BJ (cell line): Measurements from ENCODE around the gene PRRX1. TPM values are rescaled to one million over a fixed set of nuclear protein-coding genes. Genes with fewer than 3 reads are reported as not detected.
A peak's percentile ranks its signal among the peaks of the same experiment; 100 is the strongest.

Experiments used
- CTCF ChIA-PET: fragments of 350-600 bp; formaldehyde crosslinking; extraction: SDS; loops from one replicate; lab custom pipeline; 2021; ENCODE audit warnings: antibody characterized with exemption, inconsistent platforms; lab: Yijun Ruan, JAX
- POLR2A ChIA-PET: fragments of 300-600 bp; sonication (Branson Sonifier 250); formaldehyde crosslinking; extraction: SDS; loops from one replicate; lab custom pipeline; 2021; ENCODE audit warnings: antibody characterized with exemption; lab: Charles Lee
- DNase-seq: peaks from one replicate; pipeline ENCODE4 v3.0.0-alpha.2; 2011; ENCODE audit warnings: low read depth
- H3K27me3 ChIP-seq: 2 replicates; pipeline ENCODE4 v1.6.0; 2011; ENCODE audit warnings: low read length; ENCODE audit not compliant: control insufficient read depth, insufficient read depth
- H3K36me3 ChIP-seq: 2 replicates; pipeline ENCODE4 v1.5.1; 2011; ENCODE audit warnings: low read length; ENCODE audit not compliant: control insufficient read depth, insufficient read depth
- H3K4me3 ChIP-seq: 2 replicates; pipeline ENCODE4 v1.5.1; 2011; ENCODE audit warnings: low read depth, mild to moderate bottlenecking, control low read depth, low read length
- CTCF ChIP-seq: IDR thresholded peaks from 2 replicates; pipeline ENCODE4 v1.5.1; 2011; ENCODE audit warnings: low read depth, mild to moderate bottlenecking, control low read depth, inconsistent platforms, low read length, moderate library complexity; ENCODE audit not compliant: insufficient read depth
- polyA plus RNA-seq: library from polyadenylated mRNA; depleted of rRNA; stranded (reverse); fragments of >200 nt; gene quantifications from 2 replicates; pipeline ENCODE4 v1.2.3, GENCODE V29; 2011

PRRX1 gene
- polyA plus RNA-seq, 1 experiment = 152 TPM

GRCh38 chr1:170680428-170680827 lies 16.5 kb downstream of the PRRX1 start:
- POLR2A ChIA-PET = no interaction called here

GRCh38 chr1:170682169-170682568 lies 18.2 kb downstream of the PRRX1 start:
- POLR2A ChIA-PET = no interaction called here

More at GRCh38 chr1:170680428-170680827, 16.5 kb downstream of the PRRX1 start:
- CTCF ChIA-PET = no interaction called here
- no peak for DNase-seq
- no peak for TF ChIP-seq CTCF
- H3K36me3 ChIP-seq = no peaks in the 10 kb centered on the region
- no peak overlapping the region for H3K4me3 ChIP-seq
- H3K27me3 ChIP-seq = no peaks in the 10 kb centered on the region

GRCh38 chr1:170682809-170683208 lies 18.9 kb downstream of the PRRX1 start:
- ChIA-PET CTCF (no interaction called here), POLR2A (no interaction called here)
- DNase-seq = no peak
- TF ChIP-seq CTCF = no peak
- Histone ChIP-seq H3K4me3 (no peak overlapping the region), H3K27me3 (no peaks in the 10 kb centered on the region), H3K36me3 (no peaks in the 10 kb centered on the region)

More at GRCh38 chr1:170682169-170682568, 18.2 kb downstream of the PRRX1 start:
- H3K27me3 ChIP-seq = no peaks in the 10 kb centered on the region
- CTCF ChIA-PET = no interaction called here
- no peaks in the 10 kb centered on the region for H3K36me3 ChIP-seq
- no peak for DNase-seq
- TF ChIP-seq CTCF = no peak
- H3K4me3 ChIP-seq = no peak overlapping the region

GRCh38 chr1:170685166-170685565 lies 21.2 kb downstream of the PRRX1 start:
- H3K36me3 ChIP-seq = no peaks in the 10 kb centered on the region
- ChIA-PET CTCF (interaction anchor here (0.7 to 1.1 kb wide), 3 partner anchors 10 to 245 kb away, joined by 3 read pairs; no protein-coding TSS in a partner anchor), POLR2A (interaction anchor here (0.5 kb wide), 1 partner anchor 100 kb away, joined by 4 read pairs; no protein-coding TSS in a partner anchor)
- peak; percentile 59 for DNase-seq
- no peaks in the 10 kb centered on the region for H3K27me3 ChIP-seq
- no peak for TF ChIP-seq CTCF
- no peak overlapping the region for H3K4me3 ChIP-seq

GRCh38 chr1:170686291-170686690 lies 22.4 kb downstream of the PRRX1 start:
- Histone ChIP-seq H3K4me3 (no peak overlapping the region), H3K36me3 (no peaks in the 10 kb centered on the region), H3K27me3 (no peaks in the 10 kb centered on the region)
- POLR2A ChIA-PET = interaction anchor here (1.3 kb wide), 1 partner anchor 21 kb away, joined by 3 read pairs; no protein-coding TSS in a partner anchor
- no peak for TF ChIP-seq CTCF
- CTCF ChIA-PET = interaction anchor here (1.3 kb wide), 1 partner anchor 10 kb away, joined by 3 read pairs; no protein-coding TSS in a partner anchor
- DNase-seq = no peak
